Body of pancreas (tissue), 4 donors: Measurements from ENCODE around the gene ASB10. TPM values are rescaled to one million over a fixed set of nuclear protein-coding genes. Genes with fewer than 3 reads are reported as not detected.
A peak's percentile ranks its signal among the peaks of the same experiment; 100 is the strongest.

ENCODE experiments used
- ATAC-seq: fragments of 150-250 bp; one replicate; pipeline ENCODE4 v1.9.1; 2016
- DNase-seq, 4 donors: peaks; one replicate each; pipeline ENCODE4 v3.0.0-alpha.2; 2019
- H3K27ac ChIP-seq, 4 donors: fragments of 200-600 bp; sonication (generic); 1 replicate in 3 of 4; 2 replicates in 1 of 4; pipeline versions ENCODE4 v1.5.1 to v1.6.1; 2016 to 2019; ENCODE audit warnings: mild to moderate bottlenecking in 1 of 4, mixed read lengths in 1 of 4, moderate library complexity in 1 of 4
- H3K27me3 ChIP-seq, 2 donors: fragments of 200-600 bp; sonication (generic); one replicate each; pipeline ENCODE4 v1.6.0; 2016; ENCODE audit warnings: mild to moderate bottlenecking in 1 of 2
- H3K36me3 ChIP-seq, 2 donors: fragments of 200-600 bp; sonication (generic); replicated peaks in 1 of 2; 2 replicates each; pipeline ENCODE4 v1.5.1; 2016; ENCODE audit warnings: low read depth in 2 of 2; ENCODE audit not compliant: insufficient read depth in 1 of 2
- H3K4me1 ChIP-seq: fragments of 200-600 bp; sonication (generic); one replicate; pipeline ENCODE4 v1.6.0; 2016
- H3K4me3 ChIP-seq, 2 donors: fragments of 200-600 bp; sonication (generic); 1 replicate in 1 of 2; 2 replicates in 1 of 2; pipeline ENCODE4 v1.5.1; 2016 to 2019
- H3K9me3 ChIP-seq, 3 donors: fragments of 200-600 bp; sonication (generic); 1 replicate in 2 of 3; 2 replicates in 1 of 3; pipeline ENCODE4 v1.5.1; 2016
- CTCF ChIP-seq, 7 experiments: fragments of 450-650 bp in 4 of 7; fragments of 200-600 bp in 3 of 7; sonication (generic) in 3 of 7; IDR thresholded peaks; one replicate each; pipeline ENCODE4 v1.5.1; 2016 to 2019; ENCODE audit warnings: antibody characterized with exemption in 7 of 7
- POLR2A ChIP-seq, 3 donors: fragments of 450-650 bp; IDR thresholded peaks; one replicate each; pipeline ENCODE4 v1.6.1; 2016; ENCODE audit warnings: antibody characterized with exemption in 3 of 3, mild to moderate bottlenecking in 2 of 3
- WGBS, 2 donors: methylation state at CpG; one replicate each; pipeline ENCODE4 v1.1.5; 2017; 5-methylcytosine and 5-hydroxymethylcytosine counted together
- intact Hi-C: fragments of 100-400 bp; cut with DNase I; formaldehyde crosslinking; loops from one replicate; pipeline ENCODE4 v1.15.1; 2023
- total RNA-seq, 2 donors: library from RNA; depleted of rRNA; stranded (reverse); fragments of >200 nt; gene quantifications; one replicate each; pipeline ENCODE4 v1.1.0, GENCODE V29; 2016

ASB10 gene
- total RNA-seq, 2 donors from 2014 or later: not detected

DNA sequence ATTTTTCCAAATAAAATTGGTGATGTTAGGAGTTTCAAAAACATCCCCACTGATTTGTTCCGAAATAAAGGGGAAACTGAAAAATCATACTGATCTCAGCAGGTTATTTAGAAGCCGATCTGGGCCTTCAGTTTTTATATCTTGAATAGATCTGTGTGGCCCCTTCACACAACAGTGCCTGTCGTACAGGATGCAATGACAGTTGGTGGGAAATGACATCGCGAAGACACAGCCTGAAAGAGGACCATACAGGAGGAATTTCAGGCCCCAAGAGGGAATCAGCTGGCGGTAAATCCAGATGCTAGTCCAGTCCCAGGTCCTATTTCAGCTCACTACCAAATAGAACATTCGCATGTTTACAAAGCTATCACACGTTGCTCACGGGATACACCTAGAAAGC is 20.3 kb upstream of the ASB10 start:
- intact Hi-C loops: no loop called here
- H3K4me3 ChIP-seq: no peak overlapping the region
- DNase-seq (no peak), ATAC-seq (no peak)
- no peaks in the 10 kb centered on the region for H3K9me3 ChIP-seq
- H3K27me3 ChIP-seq: no peaks in the 10 kb centered on the region
- no peaks in the 10 kb centered on the region for H3K36me3 ChIP-seq
- WGBS, 2 donors: 55 to 65% methylated on average over 9 of the region's 9 CpGs
- TF ChIP-seq POLR2A (IDR thresholded peaks at IDR 0.05): no peak
- no peak for TF ChIP-seq CTCF (IDR thresholded peaks at IDR 0.05)
- no peak overlapping the region for H3K27ac ChIP-seq
- H3K4me1 ChIP-seq: no peaks in the 10 kb centered on the region

DNA sequence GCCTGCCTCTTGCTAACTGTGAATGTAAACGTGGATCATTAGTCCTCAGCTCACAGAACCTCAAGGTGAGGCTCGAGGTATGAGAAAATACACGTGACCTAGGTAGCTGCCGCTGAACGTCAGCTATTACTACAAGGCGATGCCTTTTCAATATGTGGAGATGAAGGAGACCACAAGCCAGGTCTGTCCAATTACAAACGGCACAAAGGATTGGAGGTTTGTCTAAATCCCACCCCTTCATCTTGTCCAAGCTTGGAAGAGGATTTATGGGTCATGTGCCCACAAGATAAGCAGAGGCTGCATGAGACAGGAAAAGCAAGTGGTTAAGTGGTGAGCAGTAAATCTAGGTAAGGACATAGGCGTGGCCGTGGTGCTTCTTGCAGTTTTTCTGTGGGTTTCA is 19.9 kb upstream of the ASB10 start:
- H3K36me3 ChIP-seq: no peaks in the 10 kb centered on the region
- intact Hi-C loops: no loop called here
- ATAC-seq: no peak
- H3K27ac ChIP-seq: no peak overlapping the region
- no peaks in the 10 kb centered on the region for H3K27me3 ChIP-seq
- TF ChIP-seq POLR2A (IDR thresholded peaks at IDR 0.05) (no peak), CTCF (IDR thresholded peaks at IDR 0.05) (no peak)
- no peaks in the 10 kb centered on the region for H3K4me1 ChIP-seq
- 50 to 56% methylated on average over 8 to 9 of the region's 9 CpGs for WGBS, 2 donors
- no peaks in the 10 kb centered on the region for H3K9me3 ChIP-seq
- no peak for DNase-seq
- H3K4me3 ChIP-seq: no peak overlapping the region

DNA sequence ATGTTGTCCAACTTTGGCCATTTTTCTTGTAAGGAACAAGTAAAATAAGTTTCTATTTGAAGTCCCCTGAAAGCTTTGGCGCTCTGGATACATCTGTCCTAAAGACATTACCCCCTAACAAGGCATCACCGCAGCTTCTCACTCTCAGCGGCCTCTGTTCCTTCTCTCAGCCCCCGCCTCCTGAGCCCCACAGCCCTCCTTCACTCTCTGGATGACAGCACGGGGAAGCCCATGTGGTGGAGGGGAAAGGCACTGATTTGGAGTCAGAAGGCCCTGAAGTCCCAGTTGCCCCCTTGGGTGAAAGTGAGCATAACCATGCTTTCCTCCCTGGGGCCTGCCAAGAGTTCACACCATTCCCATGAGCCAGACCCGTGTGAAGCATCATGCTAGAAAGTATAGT is 18.7 kb upstream of the ASB10 start:
- H3K9me3 ChIP-seq: no peaks in the 10 kb centered on the region
- WGBS, 2 donors: 59 to 66% methylated on average over 6 of the region's 6 CpGs
- DNase-seq: no peak
- no peaks in the 10 kb centered on the region for H3K36me3 ChIP-seq
- intact Hi-C loops: no loop called here
- no peak for TF ChIP-seq POLR2A (IDR thresholded peaks at IDR 0.05)
- H3K4me3 ChIP-seq: no peak overlapping the region
- H3K4me1 ChIP-seq: no peaks in the 10 kb centered on the region
- no peak overlapping the region for H3K27ac ChIP-seq
- ATAC-seq: no peak
- no peaks in the 10 kb centered on the region for H3K27me3 ChIP-seq

- no peaks in the 10 kb centered on the region for H3K36me3 ChIP-seq
- TF ChIP-seq CTCF (IDR thresholded peaks at IDR 0.05) (no peak), POLR2A (IDR thresholded peaks at IDR 0.05) (no peak)
- ATAC-seq (no peak), DNase-seq (peak in 1 of 4 donors; percentile 25)
- WGBS, 2 donors: 55 to 70% methylated on average over 17 to 48 of the region's 48 CpGs
- H3K4me1 ChIP-seq: no peaks in the 10 kb centered on the region
- no peaks in the 10 kb centered on the region for H3K27me3 ChIP-seq
- no peak overlapping the region for H3K4me3 ChIP-seq
- intact Hi-C loops: no loop called here
- H3K27ac ChIP-seq: no peak overlapping the region
- H3K9me3 ChIP-seq: no peaks in the 10 kb centered on the region
Measured at GRCh38 chr7:151204383-151205032, 17.5 kb upstream of the ASB10 start.

GRCh38 chr7:151202836-151203235 is 15.8 kb upstream of the ASB10 start:
- H3K4me1 ChIP-seq: no peaks in the 10 kb centered on the region
- no peak overlapping the region for H3K4me3 ChIP-seq
- intact Hi-C loops: no loop called here
- H3K27ac ChIP-seq: no peak overlapping the region
- DNase-seq: no peak
- WGBS, 2 donors: 85 to 88% methylated on average over 9 of the region's 9 CpGs
- no peak for ATAC-seq
- no peaks in the 10 kb centered on the region for H3K27me3 ChIP-seq
- no peaks in the 10 kb centered on the region for H3K36me3 ChIP-seq
- H3K9me3 ChIP-seq: no peaks in the 10 kb centered on the region
- TF ChIP-seq POLR2A (IDR thresholded peaks at IDR 0.05) (no peak), CTCF (IDR thresholded peaks at IDR 0.05) (no peak)
